ENCODE results near the gene CD99L2. TPM values are rescaled to one million over a fixed set of nuclear protein-coding genes. Genes with fewer than 3 reads are reported as not detected.

The CD99L2 gene
- total and polyA plus RNA-seq, 2 of the 8 experiments (the other 6 are each of a cell fraction or from before 2014, with no cell fraction given): 8.0 to 8.5 TPM

GRCh38 chrX:150913511-150913910, 15.0 kb upstream of the CD99L2 start:
- Histone ChIP-seq H3K27me3 (replicated peaks in 1 of 4; ENCODE audit: control insufficient read depth in 3 of 4, extremely low read depth in 1 of 4, insufficient read depth in 3 of 4, low read length in 3 of 4) (no peaks in the 10 kb centered on the region), H3K4me3 (ENCODE audit: extremely low read depth in 1 of 4, insufficient read depth in 2 of 4, low read depth in 3 of 4, low read length in 4 of 4) (no peak overlapping the region), H3K4me2 (ENCODE audit: insufficient read depth in 1 of 2, low read depth in 2 of 2, low read length in 2 of 2) (no peak overlapping the region), H3K4me1 (replicated peaks in 1 of 4; ENCODE audit: control insufficient read depth in 3 of 4, insufficient read depth in 4 of 4, low read length in 3 of 4) (no peaks in the 10 kb centered on the region), H2AK5ac (ENCODE audit: low read depth, low read length) (no peak overlapping the region), H3K79me2 (ENCODE audit: control insufficient read depth in 1 of 2, insufficient read depth in 2 of 2, low read length in 2 of 2) (no peaks in the 10 kb centered on the region), H3K18ac (ENCODE audit: extremely low read depth, low read length) (no peak overlapping the region), H3K4ac (replicated peaks; ENCODE audit: insufficient read length, low read depth, low read length) (no peak overlapping the region), H3K79me1 (ENCODE audit: low read depth, low read length) (no peaks in the 10 kb centered on the region), H2BK12ac (ENCODE audit: low read depth, low read length) (no peak overlapping the region), H2BK15ac (ENCODE audit: low read length) (no peak overlapping the region), H3K36me3 (ENCODE audit: control insufficient read depth in 2 of 4, insufficient read depth in 4 of 4, low read length in 3 of 4) (no peaks in the 10 kb centered on the region), H3K56ac (replicated peaks; ENCODE audit: insufficient read length, low read depth, low read length) (no peak overlapping the region), H3K27ac (ENCODE audit: low read depth, low read length) (no peak overlapping the region), H4K91ac (replicated peaks; ENCODE audit: insufficient read length, low read length) (no peak overlapping the region), H2BK20ac (ENCODE audit: low read length) (no peak overlapping the region), H3K23me2 (ENCODE audit: low read depth, low read length) (no peaks in the 10 kb centered on the region), H3K9ac (replicated peaks in 1 of 4; ENCODE audit: extremely low read depth in 1 of 4, low read depth in 3 of 4, low read length in 3 of 4) (no peak overlapping the region), H4K5ac (ENCODE audit: insufficient read length, low read depth, low read length) (no peak overlapping the region), H2AFZ (ENCODE audit: low read length) (no peak overlapping the region), H3K23ac (ENCODE audit: insufficient read length) (no peak overlapping the region), H2BK5ac (ENCODE audit: low read depth, low read length) (no peak overlapping the region), H3K14ac (ENCODE audit: insufficient read length) (no peak overlapping the region), H3K9me3 (ENCODE audit: insufficient read depth in 2 of 2, low read depth in 1 of 2, low read length in 1 of 2) (no peaks in the 10 kb centered on the region), H4K20me1 (replicated peaks in 1 of 2; ENCODE audit: control insufficient read depth in 1 of 2, insufficient read depth in 2 of 2, low read length in 2 of 2) (no peaks in the 10 kb centered on the region), H2BK120ac (replicated peaks; ENCODE audit: low read depth, low read length) (no peak overlapping the region), H4K8ac (ENCODE audit: extremely low read depth, insufficient read depth, low read length) (no peak overlapping the region)
- DNase-seq (ENCODE audit: low read depth in 1 of 2, low spot score in 2 of 2): no peak
- no peak for TF ChIP-seq CHD1 (IDR thresholded peaks at IDR 0.05; ENCODE audit: low read depth, low read length)
- ChIA-PET POLR2A (ENCODE audit: partially characterized antibody) (interaction anchor here (0.9 to 1.1 kb wide), 2 partner anchors 11 to 71 kb away, joined by 3 read pairs; no protein-coding TSS in a partner anchor), CTCF (ENCODE audit: partially characterized antibody) (no interaction called here)
- no peak for FAIRE-seq
- 82% methylated on average over 5 of the region's 9 CpGs; no CpG with 5 or more reads in 1 of the 2 experiments for WGBS, 2 experiments (ENCODE audit: extremely low coverage in 1 of 2, insufficient coverage in 1 of 2, insufficient read length in 1 of 2, insufficient replicate concordance in 2 of 2, low coverage in 1 of 2, low lambda C conversion rate in 2 of 2, missing lambda C conversion rate in 1 of 2)
